Rectal smooth muscle tissue (tissue), 1 donor: ENCODE measurements around the gene HMCN2.

Experiments used
- H3K27ac ChIP-seq: one replicate; pipeline ENCODE4 v1.7.0; 2013; ENCODE audit warnings: low read depth, low read length, inconsistent platforms
- H3K27me3 ChIP-seq: one replicate; pipeline ENCODE4 v1.7.0; 2013; ENCODE audit warnings: low read length; ENCODE audit not compliant: control insufficient read depth, insufficient read depth
- H3K36me3 ChIP-seq: one replicate; pipeline ENCODE4 v1.7.0; 2013; ENCODE audit warnings: low read length; ENCODE audit not compliant: control insufficient read depth, insufficient read depth
- H3K4me1 ChIP-seq: one replicate; pipeline ENCODE4 v1.7.0; 2013; ENCODE audit warnings: low read length; ENCODE audit not compliant: control insufficient read depth, insufficient read depth
- H3K4me3 ChIP-seq: one replicate; pipeline ENCODE4 v1.7.0; 2013; ENCODE audit warnings: low read length
- H3K9ac ChIP-seq: one replicate; pipeline ENCODE4 v1.7.0; 2013; ENCODE audit warnings: low read length

HMCN2 gene

DNA sequence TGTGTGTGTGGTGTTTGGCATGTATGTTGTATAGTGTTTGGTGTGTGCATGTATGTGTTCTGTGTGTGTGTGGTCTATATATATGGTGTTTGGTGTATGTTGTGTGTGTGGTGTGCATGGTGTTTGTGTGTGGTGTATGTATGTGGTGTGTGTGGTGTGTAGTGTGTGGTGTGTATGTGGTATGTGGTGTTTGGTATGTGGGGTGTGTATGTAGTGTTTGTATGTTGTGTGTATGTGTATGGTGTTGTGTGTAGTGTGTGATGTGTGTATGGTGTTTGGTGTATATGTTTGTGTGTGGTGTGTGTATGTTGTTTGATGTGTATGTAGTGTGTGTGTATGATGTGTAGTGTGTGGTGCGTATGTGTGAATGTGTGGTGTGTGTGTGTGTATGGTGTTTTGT is 78.8 kb downstream of the HMCN2 start:
- Histone ChIP-seq H3K9ac (no peak overlapping the region), H3K27ac (no peak overlapping the region), H3K4me3 (no peak overlapping the region), H3K27me3 (no peaks in the 10 kb centered on the region), H3K36me3 (no peaks in the 10 kb centered on the region), H3K4me1 (no peaks in the 10 kb centered on the region)

DNA sequence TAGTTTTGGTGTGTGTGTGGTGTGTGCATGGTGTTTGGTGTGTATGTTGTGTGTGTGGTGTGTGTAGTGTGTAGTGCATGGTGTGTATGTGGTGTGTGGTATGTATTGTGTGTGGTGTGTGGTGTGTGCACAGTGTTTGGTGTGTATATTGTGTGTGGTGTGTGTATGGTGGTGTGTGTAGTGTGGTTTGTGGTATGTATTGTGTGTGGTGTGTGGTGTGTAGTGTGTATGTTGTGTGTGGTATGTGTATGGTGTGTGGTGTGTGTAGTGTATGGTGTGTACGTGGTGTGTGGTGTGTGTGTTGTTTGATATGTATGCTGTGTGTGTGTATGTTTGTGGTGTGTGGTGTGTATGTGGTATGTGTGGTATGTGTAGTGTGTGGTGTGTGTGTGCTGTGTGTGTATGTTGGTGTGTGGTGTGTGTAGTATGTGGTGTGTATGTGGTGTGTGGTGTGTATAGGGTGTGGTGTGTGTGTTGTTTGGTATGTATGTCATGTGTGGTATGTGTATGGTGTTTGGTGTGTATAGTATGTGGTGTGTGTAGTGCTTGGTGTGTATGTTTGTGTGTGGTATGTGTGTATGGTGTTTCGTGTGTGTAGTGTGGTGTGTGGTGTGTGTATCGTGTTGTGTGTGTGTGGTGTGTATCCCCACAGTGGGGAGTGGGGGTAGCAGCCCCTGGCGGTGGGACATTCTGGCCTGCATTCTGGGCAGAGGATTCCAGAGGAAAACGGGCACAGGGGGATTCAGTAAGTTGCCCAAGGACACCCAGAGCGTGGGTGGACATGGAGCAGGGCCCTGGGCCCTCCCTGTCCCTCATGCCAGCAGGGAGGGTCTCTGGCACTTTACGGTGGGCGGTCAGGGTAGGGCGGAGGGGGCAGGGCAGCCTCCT is 79.7 kb downstream of the HMCN2 start:
- Histone ChIP-seq H3K27me3 (no peaks in the 10 kb centered on the region), H3K27ac (no peak overlapping the region), H3K4me3 (no peak overlapping the region), H3K9ac (no peak overlapping the region), H3K4me1 (no peaks in the 10 kb centered on the region), H3K36me3 (no peaks in the 10 kb centered on the region)

GRCh38 chr9:130345897-130346385 is 80.4 kb downstream of the HMCN2 start:
- no peaks in the 10 kb centered on the region for H3K4me1 ChIP-seq
- no peaks in the 10 kb centered on the region for H3K36me3 ChIP-seq

DNA sequence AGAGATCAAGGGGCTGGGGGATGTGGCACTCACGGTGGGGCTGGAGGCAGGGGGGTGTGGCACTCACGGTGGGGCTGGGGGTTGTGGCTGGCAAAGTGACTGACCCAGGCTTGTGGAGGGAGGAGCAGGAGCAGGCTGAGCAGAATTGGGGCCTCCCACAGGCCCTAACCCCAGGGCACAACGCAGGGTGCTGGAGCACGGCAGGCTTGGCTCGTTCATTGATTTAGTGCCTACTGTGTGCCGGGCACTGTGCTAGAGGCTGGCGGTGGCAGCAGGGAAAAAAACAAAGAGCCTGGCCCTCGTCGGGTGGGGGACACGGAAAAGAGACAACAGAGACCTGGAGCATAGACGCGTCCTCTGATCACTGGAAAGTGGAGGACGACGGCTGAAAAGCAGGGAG is 80.9 kb downstream of the HMCN2 start:
- H3K27me3 ChIP-seq, result no peaks in the 10 kb centered on the region
- no peaks in the 10 kb centered on the region for H3K36me3 ChIP-seq
- no peak overlapping the region for H3K9ac ChIP-seq
- no peak overlapping the region for H3K27ac ChIP-seq
- no peak overlapping the region for H3K4me3 ChIP-seq
- no peaks in the 10 kb centered on the region for H3K4me1 ChIP-seq

More at GRCh38 chr9:130345897-130346385, 80.4 kb downstream of the HMCN2 start:
- H3K27ac ChIP-seq, result no peak overlapping the region
- H3K27me3 ChIP-seq, result no peaks in the 10 kb centered on the region
- H3K9ac ChIP-seq, result no peak overlapping the region
- no peak overlapping the region for H3K4me3 ChIP-seq

DNA sequence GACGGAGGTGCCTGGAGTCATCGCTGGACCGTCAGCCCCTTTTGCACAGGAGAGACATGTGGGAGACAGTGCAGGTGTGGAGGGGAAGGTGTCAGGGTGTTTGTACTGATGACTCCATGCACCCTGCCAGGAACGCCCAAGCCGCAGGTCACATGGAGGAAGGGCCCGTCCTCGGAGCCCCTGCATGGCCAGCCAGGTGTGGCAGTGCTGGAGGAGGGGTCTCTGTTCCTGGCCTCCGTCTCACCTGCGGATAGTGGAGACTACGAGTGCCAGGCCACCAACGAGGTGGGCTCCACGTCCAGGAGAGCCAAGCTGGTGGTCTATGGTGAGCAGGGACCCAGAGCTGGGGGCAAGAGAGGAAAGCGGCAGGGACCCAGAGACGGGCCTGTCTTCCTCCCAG is 81.5 kb downstream of the HMCN2 start:
- Histone ChIP-seq H3K27ac (no peak overlapping the region), H3K4me3 (no peak overlapping the region), H3K36me3 (no peaks in the 10 kb centered on the region), H3K9ac (no peak overlapping the region), H3K27me3 (no peaks in the 10 kb centered on the region), H3K4me1 (no peaks in the 10 kb centered on the region)

- no peaks in the 10 kb centered on the region for H3K36me3 ChIP-seq
- no peak overlapping the region for H3K4me3 ChIP-seq
- H3K4me1 ChIP-seq, result no peaks in the 10 kb centered on the region
- H3K9ac ChIP-seq, result no peak overlapping the region
- H3K27ac ChIP-seq, result no peak overlapping the region
- H3K27me3 ChIP-seq, result no peaks in the 10 kb centered on the region
Observed at GRCh38 chr9:130347931-130348330, 82.4 kb downstream of the HMCN2 start.

DNA sequence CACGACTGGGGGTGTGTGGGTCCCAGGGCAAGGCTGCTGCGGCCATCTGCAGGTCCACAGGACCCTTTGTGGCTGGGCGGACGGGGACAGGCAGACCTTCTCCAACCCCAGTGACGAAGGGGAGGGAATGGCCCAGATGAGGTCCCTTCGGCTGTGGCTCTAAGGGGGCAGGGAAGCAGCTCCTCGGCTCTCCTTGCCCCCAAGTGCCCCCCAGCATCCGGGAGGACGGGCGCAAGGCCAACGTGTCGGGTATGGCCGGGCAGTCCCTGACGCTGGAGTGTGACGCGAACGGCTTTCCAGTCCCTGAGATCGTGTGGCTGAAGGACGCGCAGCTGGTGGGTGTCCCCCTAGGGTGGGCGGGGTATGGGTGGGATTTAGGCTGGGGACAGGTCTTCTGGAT is 82.8 kb downstream of the HMCN2 start:
- Histone ChIP-seq H3K27ac (no peak overlapping the region), H3K9ac (no peak overlapping the region), H3K4me3 (no peak overlapping the region), H3K27me3 (no peaks in the 10 kb centered on the region), H3K36me3 (no peaks in the 10 kb centered on the region), H3K4me1 (no peaks in the 10 kb centered on the region)

- no peak overlapping the region for H3K27ac ChIP-seq
- H3K9ac ChIP-seq, result no peak overlapping the region
- no peaks in the 10 kb centered on the region for H3K36me3 ChIP-seq
- H3K27me3 ChIP-seq, result no peaks in the 10 kb centered on the region
- no peak overlapping the region for H3K4me3 ChIP-seq
- no peaks in the 10 kb centered on the region for H3K4me1 ChIP-seq
Observed at GRCh38 chr9:130348881-130349280, 83.3 kb downstream of the HMCN2 start.

- H3K4me3 ChIP-seq, result no peak overlapping the region
- H3K36me3 ChIP-seq, result no peaks in the 10 kb centered on the region
- no peaks in the 10 kb centered on the region for H3K27me3 ChIP-seq
- H3K9ac ChIP-seq, result no peak overlapping the region
- no peak overlapping the region for H3K27ac ChIP-seq
- no peaks in the 10 kb centered on the region for H3K4me1 ChIP-seq
Observed at GRCh38 chr9:130349398-130349797, 83.8 kb downstream of the HMCN2 start.

GRCh38 chr9:130351343-130351742 is 85.8 kb downstream of the HMCN2 start:
- H3K4me1 ChIP-seq, result no peaks in the 10 kb centered on the region
- peaks cover 3% of the 10 kb centered on the region for H3K36me3 ChIP-seq
- H3K27ac ChIP-seq, result no peak overlapping the region
- H3K27me3 ChIP-seq, result no peaks in the 10 kb centered on the region
- H3K9ac ChIP-seq, result no peak overlapping the region
- H3K4me3 ChIP-seq, result no peak overlapping the region

DNA sequence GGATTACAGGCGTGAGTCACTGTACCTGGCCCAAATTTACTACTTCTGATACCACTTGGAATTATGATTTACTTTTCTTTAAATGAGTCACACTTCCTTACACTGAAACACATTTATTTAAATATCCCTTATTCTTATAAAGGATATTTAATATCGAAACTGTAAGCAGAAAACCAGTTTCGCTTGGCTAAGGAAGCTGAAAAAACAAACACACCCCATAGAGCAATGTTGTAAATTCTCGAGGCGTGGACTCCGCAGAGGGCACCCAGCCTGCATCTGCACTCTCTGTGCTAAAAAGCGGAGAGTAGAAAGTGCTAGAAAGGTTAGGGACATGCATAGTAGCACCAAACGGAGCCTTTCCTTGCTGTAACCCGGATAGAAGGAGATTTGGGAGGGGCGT is 86.5 kb downstream of the HMCN2 start:
- H3K27me3 ChIP-seq, result no peaks in the 10 kb centered on the region
- no peak overlapping the region for H3K4me3 ChIP-seq
- no peaks in the 10 kb centered on the region for H3K4me1 ChIP-seq
- no peak overlapping the region for H3K27ac ChIP-seq
- H3K9ac ChIP-seq, result no peak overlapping the region
- H3K36me3 ChIP-seq, result peaks cover 3% of the 10 kb centered on the region

GRCh38 chr9:130352586-130353285 is 87.2 kb downstream of the HMCN2 start:
- peaks cover 3% of the 10 kb centered on the region for H3K36me3 ChIP-seq
- no peaks in the 10 kb centered on the region for H3K27me3 ChIP-seq
- no peaks in the 10 kb centered on the region for H3K4me1 ChIP-seq
- no peak overlapping the region for H3K27ac ChIP-seq
- H3K9ac ChIP-seq, result no peak overlapping the region
- H3K4me3 ChIP-seq, result no peak overlapping the region
